ENCODE data around the gene RCE1. TPM values are rescaled to one million over a fixed set of nuclear protein-coding genes. Genes with fewer than 3 reads are reported as not detected.
"Not testable (repeated sequence)": the region's sequence is repeated elsewhere in the genome, so short reads cannot be mapped to it uniquely, and the experiment has no call there.

RCE1 gene
- total RNA-seq, 4 donors from 2014 or later, result 32.2 to 54.4 (median 42.8) TPM

- Histone ChIP-seq H3K27me3 (no peaks in the 10 kb centered on the region), H3K36me3 (peaks cover 13% of the 10 kb centered on the region), H3K9me3 (no peaks in the 10 kb centered on the region), H3K4me1 (no peaks in the 10 kb centered on the region), H3K4me3 (no peak overlapping the region), H3K27ac (no peak overlapping the region)
- TF ChIP-seq EP300 (IDR thresholded peaks at IDR 0.05) (no peak), CTCF (IDR thresholded peaks at IDR 0.05) (no peak), POLR2A (IDR thresholded peaks at IDR 0.05) (no peak), POLR2AphosphoS5 (IDR thresholded peaks at IDR 0.05) (no peak)
- no peak for DNase-seq (ENCODE audit: low spot score in 2 of 2)
- WGBS, result 91% methylated on average over 5 of the region's 5 CpGs
These were observed 28.6 kb upstream of the RCE1 start for GRCh38 chr11:66814678-66815077.

GRCh38 chr11:66815646-66816045 is 27.6 kb upstream of the RCE1 start:
- Histone ChIP-seq H3K4me3 (no peak overlapping the region), H3K27me3 (no peaks in the 10 kb centered on the region), H3K27ac (no peak overlapping the region), H3K9me3 (no peaks in the 10 kb centered on the region), H3K36me3 (peaks cover 13% of the 10 kb centered on the region), H3K4me1 (no peaks in the 10 kb centered on the region)
- DNase-seq (ENCODE audit: low spot score in 2 of 2), result no peak
- no peak for TF ChIP-seq EP300 (IDR thresholded peaks at IDR 0.05)
- TF ChIP-seq CTCF (IDR thresholded peaks at IDR 0.05), result no peak
- TF ChIP-seq POLR2AphosphoS5 (IDR thresholded peaks at IDR 0.05), result no peak
- 47% methylated on average over 1 of the region's 1 CpG for WGBS

GRCh38 chr11:66818231-66818955 is 24.8 kb upstream of the RCE1 start:
- Histone ChIP-seq H3K27me3 (no peaks in the 10 kb centered on the region), H3K27ac (no peak overlapping the region), H3K9me3 (no peaks in the 10 kb centered on the region), H3K4me1 (no peaks in the 10 kb centered on the region), H3K4me3 (no peak overlapping the region), H3K36me3 (peaks cover 25% of the 10 kb centered on the region)
- 84% methylated on average over 3 of the region's 3 CpGs for WGBS
- TF ChIP-seq POLR2AphosphoS5 (IDR thresholded peaks at IDR 0.05), result no peak
- TF ChIP-seq EP300 (IDR thresholded peaks at IDR 0.05), result no peak
- no peak for DNase-seq (ENCODE audit: low spot score in 2 of 2)

- no peak overlapping the region for H3K27ac ChIP-seq
- WGBS, result 78% methylated on average over 3 of the region's 3 CpGs
- H3K9me3 ChIP-seq, result no peaks in the 10 kb centered on the region
- H3K4me3 ChIP-seq, result no peak overlapping the region
- TF ChIP-seq POLR2AphosphoS5 (IDR thresholded peaks at IDR 0.05) (no peak), EP300 (IDR thresholded peaks at IDR 0.05) (no peak), CTCF (IDR thresholded peaks at IDR 0.05) (no peak), POLR2A (IDR thresholded peaks at IDR 0.05) (no peak)
- H3K36me3 ChIP-seq, result peaks cover 25% of the 10 kb centered on the region
- H3K4me1 ChIP-seq, result no peaks in the 10 kb centered on the region
- no peak for DNase-seq (ENCODE audit: low spot score in 2 of 2)
- no peaks in the 10 kb centered on the region for H3K27me3 ChIP-seq
These were observed 22.9 kb upstream of the RCE1 start for GRCh38 chr11:66820381-66820780.

DNA sequence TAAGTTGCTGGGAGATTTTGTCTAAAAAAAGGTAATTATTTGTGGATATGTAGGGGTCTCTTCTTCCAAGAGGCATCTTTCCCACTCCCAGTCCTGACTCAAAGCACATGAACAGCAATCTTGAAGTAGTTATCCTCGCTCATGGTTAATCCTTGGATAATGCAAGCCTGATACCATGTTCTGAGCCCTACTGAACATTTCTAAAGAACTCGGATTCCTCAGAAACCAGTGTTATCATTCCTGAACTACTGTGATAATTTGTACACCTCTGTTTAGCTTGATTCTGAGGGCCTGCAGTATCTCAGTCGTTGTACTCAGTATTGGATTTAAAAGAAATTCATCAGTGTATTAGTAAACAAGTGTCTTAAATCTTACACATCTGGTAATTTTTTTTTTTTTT is 22.3 kb upstream of the RCE1 start:
- H3K4me3 ChIP-seq, result no peak overlapping the region
- no peaks in the 10 kb centered on the region for H3K9me3 ChIP-seq
- no peaks in the 10 kb centered on the region for H3K4me1 ChIP-seq
- H3K36me3 ChIP-seq, result peaks cover 25% of the 10 kb centered on the region
- H3K27me3 ChIP-seq, result no peaks in the 10 kb centered on the region
- no peak overlapping the region for H3K27ac ChIP-seq
- TF ChIP-seq EP300 (IDR thresholded peaks at IDR 0.05), result no peak
- no peak for DNase-seq (ENCODE audit: low spot score in 2 of 2)
- 74% methylated on average over 3 of the region's 3 CpGs for WGBS

DNA sequence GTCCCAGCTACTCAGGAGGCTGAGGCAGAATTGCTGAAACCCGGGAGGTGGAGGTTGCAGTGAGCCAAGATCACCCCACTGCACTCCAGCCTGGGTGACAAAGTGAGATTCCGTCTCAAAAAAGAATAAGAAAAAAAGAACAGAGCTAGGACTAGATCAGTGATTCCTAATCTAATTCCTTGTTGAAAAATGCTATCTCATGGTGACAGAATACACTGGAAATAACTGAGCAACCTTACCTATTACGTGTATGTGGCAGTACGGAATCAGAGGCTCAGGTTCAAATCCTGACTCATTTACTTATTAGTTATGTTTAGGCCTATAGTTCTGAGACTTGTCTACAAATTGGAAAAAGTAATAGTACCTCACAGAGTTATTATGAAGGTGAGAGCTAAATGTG is 19.5 kb upstream of the RCE1 start:
- no peak overlapping the region for H3K27ac ChIP-seq
- peaks cover 15% of the 10 kb centered on the region for H3K36me3 ChIP-seq
- 98% methylated on average over 4 of the region's 4 CpGs for WGBS
- no peaks in the 10 kb centered on the region for H3K9me3 ChIP-seq
- H3K27me3 ChIP-seq, result no peaks in the 10 kb centered on the region
- DNase-seq (ENCODE audit: low spot score in 2 of 2), result no peak
- H3K4me3 ChIP-seq, result no peak overlapping the region
- no peak for TF ChIP-seq POLR2A (IDR thresholded peaks at IDR 0.05)
- no peak for TF ChIP-seq EP300 (IDR thresholded peaks at IDR 0.05)
- TF ChIP-seq CTCF (IDR thresholded peaks at IDR 0.05), result no peak
- TF ChIP-seq POLR2AphosphoS5 (IDR thresholded peaks at IDR 0.05), result no peak
- H3K4me1 ChIP-seq, result no peaks in the 10 kb centered on the region

DNA sequence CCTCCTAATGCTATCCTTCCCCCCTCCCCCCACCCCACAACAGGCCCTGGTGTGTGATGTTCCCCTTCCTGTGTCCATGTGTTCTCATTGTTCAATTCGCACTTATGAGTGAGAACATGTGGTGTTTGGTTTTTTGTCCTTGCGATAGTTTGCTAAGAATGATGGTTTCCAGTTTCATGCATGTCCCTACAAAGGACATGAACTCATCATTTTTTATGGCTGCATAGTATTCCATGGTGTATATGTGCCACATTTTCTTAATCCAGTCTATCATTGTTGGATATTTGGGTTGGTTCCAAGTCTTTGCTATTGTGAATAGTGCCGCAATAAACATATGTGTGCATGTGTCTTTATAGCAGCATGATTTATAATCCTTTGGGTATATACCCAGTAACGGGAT is 18.7 kb upstream of the RCE1 start:
- H3K4me3 ChIP-seq; DNase-seq (ENCODE audit: low spot score in 2 of 2); H3K27ac ChIP-seq; H3K4me1 ChIP-seq; H3K27me3 ChIP-seq; H3K9me3 ChIP-seq: not testable (repeated sequence)
- peaks cover 19% of the 10 kb centered on the region for H3K36me3 ChIP-seq
- WGBS, result 96% methylated on average over 3 of the region's 4 CpGs

Data from suprapubic skin (tissue), 4 donors.